HEK293 (cell line): ENCODE measurements around the gene NKAP.

Experiments used
- ZBTB17 ChIP-seq: fragments of 450-650 bp; formaldehyde crosslinking; IDR thresholded peaks from 2 replicates; pipeline ENCODE4 v1.5.1; 2016; ENCODE audit warnings: missing biosample characterization, missing genetic modification characterization
- ZBTB21 ChIP-seq: fragments of 450-650 bp; formaldehyde crosslinking; IDR thresholded peaks from 2 replicates; pipeline ENCODE4 v1.5.1; 2017; ENCODE audit warnings: missing biosample characterization, missing genetic modification characterization
- ZNF302 ChIP-seq: fragments of 450-650 bp; formaldehyde crosslinking; IDR thresholded peaks from 2 replicates; pipeline ENCODE4 v1.5.1; 2016; ENCODE audit warnings: missing biosample characterization, missing genetic modification characterization, low read depth
- ZNF423 ChIP-seq: fragments of 450-650 bp; formaldehyde crosslinking; IDR thresholded peaks from 2 replicates; pipeline ENCODE4 v1.5.1; 2016; ENCODE audit warnings: missing biosample characterization, missing genetic modification characterization
- ZNF768 ChIP-seq: fragments of 450-650 bp; formaldehyde crosslinking; IDR thresholded peaks from 2 replicates; pipeline ENCODE4 v1.5.1; 2018; ENCODE audit warnings: missing biosample characterization, mild to moderate bottlenecking, missing genetic modification characterization
- TF ChIP-seq, protein P1 (sequence below): fragments of 450-650 bp; formaldehyde crosslinking; IDR thresholded peaks from 2 replicates; pipeline ENCODE4 v1.5.1; 2016; ENCODE audit warnings: missing biosample characterization, missing genetic modification characterization
- TF ChIP-seq, protein P2 (sequence below): fragments of 450-650 bp; formaldehyde crosslinking; IDR thresholded peaks from 2 replicates; pipeline ENCODE4 v1.5.1; 2016; ENCODE audit warnings: missing biosample characterization, missing genetic modification characterization
- TF ChIP-seq, protein P3 (sequence below): fragments of 450-650 bp; formaldehyde crosslinking; IDR thresholded peaks from 2 replicates; pipeline ENCODE4 v1.5.1; 2016; ENCODE audit warnings: missing biosample characterization, missing genetic modification characterization

DNA sequence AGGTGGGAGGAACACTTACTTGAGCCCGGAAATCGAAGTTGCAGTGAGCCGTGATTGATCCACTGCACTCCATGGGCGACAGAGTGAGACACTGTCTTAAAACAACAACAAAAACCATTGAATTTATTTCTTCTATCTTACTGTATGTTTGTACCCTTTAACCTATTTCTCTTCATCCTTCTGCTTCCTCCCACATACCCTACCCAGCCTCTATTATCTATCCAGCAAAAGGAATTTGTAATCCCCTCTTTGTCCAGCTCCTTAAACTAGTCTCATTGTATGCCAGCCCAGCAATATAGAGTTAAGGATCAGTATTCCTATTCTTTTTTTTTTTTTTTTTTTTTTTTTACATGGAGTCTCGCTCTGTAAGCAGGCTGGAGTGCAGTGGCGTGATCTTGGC, 1.9 kb upstream of the NKAP start:
- no peak for TF ChIP-seq ZNF423 (tag by site-specific recombination)
- TF ChIP-seq, protein P1, sequence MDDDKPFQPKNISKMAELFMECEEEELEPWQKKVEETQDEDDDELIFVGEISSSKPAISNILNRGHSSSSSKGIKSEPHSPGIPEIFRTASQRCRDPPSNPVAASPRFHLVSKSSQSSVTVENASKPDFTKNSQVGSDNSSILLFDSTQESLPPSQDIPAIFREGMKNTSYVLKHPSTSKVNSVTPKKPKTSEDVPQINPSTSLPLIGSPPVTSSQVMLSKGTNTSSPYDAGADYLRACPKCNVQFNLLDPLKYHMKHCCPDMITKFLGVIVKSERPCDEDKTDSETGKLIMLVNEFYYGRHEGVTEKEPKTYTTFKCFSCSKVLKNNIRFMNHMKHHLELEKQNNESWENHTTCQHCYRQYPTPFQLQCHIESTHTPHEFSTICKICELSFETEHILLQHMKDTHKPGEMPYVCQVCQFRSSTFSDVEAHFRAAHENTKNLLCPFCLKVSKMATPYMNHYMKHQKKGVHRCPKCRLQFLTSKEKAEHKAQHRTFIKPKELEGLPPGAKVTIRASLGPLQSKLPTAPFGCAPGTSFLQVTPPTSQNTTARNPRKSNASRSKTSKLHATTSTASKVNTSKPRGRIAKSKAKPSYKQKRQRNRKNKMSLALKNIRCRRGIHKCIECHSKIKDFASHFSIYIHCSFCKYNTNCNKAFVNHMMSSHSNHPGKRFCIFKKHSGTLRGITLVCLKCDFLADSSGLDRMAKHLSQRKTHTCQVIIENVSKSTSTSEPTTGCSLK: no peak
- no peak for TF ChIP-seq ZNF302 (tag by site-specific recombination)
- TF ChIP-seq, protein P2, sequence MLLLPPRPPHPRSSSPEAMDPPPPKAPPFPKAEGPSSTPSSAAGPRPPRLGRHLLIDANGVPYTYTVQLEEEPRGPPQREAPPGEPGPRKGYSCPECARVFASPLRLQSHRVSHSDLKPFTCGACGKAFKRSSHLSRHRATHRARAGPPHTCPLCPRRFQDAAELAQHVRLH (tag by site-specific recombination): no peak
- no peak for TF ChIP-seq ZBTB21 (tag by site-specific recombination)
- no peak for TF ChIP-seq ZNF768 (tag by site-specific recombination)
- no peak for TF ChIP-seq ZBTB17 (tag by site-specific recombination)
- TF ChIP-seq, protein P3, sequence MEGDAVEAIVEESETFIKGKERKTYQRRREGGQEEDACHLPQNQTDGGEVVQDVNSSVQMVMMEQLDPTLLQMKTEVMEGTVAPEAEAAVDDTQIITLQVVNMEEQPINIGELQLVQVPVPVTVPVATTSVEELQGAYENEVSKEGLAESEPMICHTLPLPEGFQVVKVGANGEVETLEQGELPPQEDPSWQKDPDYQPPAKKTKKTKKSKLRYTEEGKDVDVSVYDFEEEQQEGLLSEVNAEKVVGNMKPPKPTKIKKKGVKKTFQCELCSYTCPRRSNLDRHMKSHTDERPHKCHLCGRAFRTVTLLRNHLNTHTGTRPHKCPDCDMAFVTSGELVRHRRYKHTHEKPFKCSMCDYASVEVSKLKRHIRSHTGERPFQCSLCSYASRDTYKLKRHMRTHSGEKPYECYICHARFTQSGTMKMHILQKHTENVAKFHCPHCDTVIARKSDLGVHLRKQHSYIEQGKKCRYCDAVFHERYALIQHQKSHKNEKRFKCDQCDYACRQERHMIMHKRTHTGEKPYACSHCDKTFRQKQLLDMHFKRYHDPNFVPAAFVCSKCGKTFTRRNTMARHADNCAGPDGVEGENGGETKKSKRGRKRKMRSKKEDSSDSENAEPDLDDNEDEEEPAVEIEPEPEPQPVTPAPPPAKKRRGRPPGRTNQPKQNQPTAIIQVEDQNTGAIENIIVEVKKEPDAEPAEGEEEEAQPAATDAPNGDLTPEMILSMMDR (tag by site-specific recombination): no peak
